SK-N-MC (cell line): ENCODE measurements around the gene SRGAP3.

Experiments
- EZH2 ChIP-seq: fragments of 200-600 bp; sonication (generic); IDR thresholded peaks from one replicate; pipeline ENCODE4 v1.6.1; 2017; ENCODE audit warnings: antibody characterized with exemption
- POLR2AphosphoS5 ChIP-seq: IDR thresholded peaks from 2 replicates; pipeline ENCODE4 v1.6.1; 2012; ENCODE audit warnings: mild to moderate bottlenecking, low read depth, low read length, borderline replicate concordance

GRCh38 chr3:9101286-9101685 lies 148.2 kb downstream of the SRGAP3 start:
- TF ChIP-seq POLR2AphosphoS5 (no peak), EZH2 (no peak)
